DOHH2 (cell line): Measurements from ENCODE around the gene PRCP.
A peak's percentile ranks its signal among the peaks of the same experiment; 100 is the strongest.

ENCODE experiments used
- H3F3A ChIP-seq: fragments of 200-600 bp; sonication (generic), shearing (Covaris generic); 2 replicates; pipeline ENCODE4 v1.6.0; 2016; ENCODE audit warnings: antibody characterized with exemption, mild to moderate bottlenecking; ENCODE audit not compliant: control insufficient read depth, insufficient read depth
- H3K27ac ChIP-seq: fragments of 200-600 bp; sonication (generic); 2 replicates; pipeline ENCODE4 v1.5.1; 2014; ENCODE audit warnings: low read depth, mild to moderate bottlenecking, low read length, moderate library complexity
- H3K27me3 ChIP-seq: fragments of 200-600 bp; sonication (generic); 2 replicates; pipeline ENCODE4 v1.6.1; 2014; ENCODE audit warnings: mild to moderate bottlenecking, low read length, mixed read lengths; ENCODE audit not compliant: control insufficient read depth
- H3K36me3 ChIP-seq: fragments of 200-600 bp; sonication (generic); 2 replicates; pipeline ENCODE4 v1.6.1; 2014; ENCODE audit warnings: mild to moderate bottlenecking, low read length, moderate library complexity, mixed read lengths; ENCODE audit not compliant: control insufficient read depth
- H3K4me1 ChIP-seq: fragments of 200-600 bp; sonication (generic); 2 replicates; pipeline ENCODE4 v1.6.1; 2014; ENCODE audit warnings: mild to moderate bottlenecking, low read length, mixed read lengths; ENCODE audit not compliant: control insufficient read depth
- H3K4me2 ChIP-seq: fragments of 200-600 bp; sonication (generic); 2 replicates; pipeline ENCODE4 v1.6.0; 2014; ENCODE audit warnings: mild to moderate bottlenecking, low read length, moderate library complexity
- H3K4me3 ChIP-seq: fragments of 200-600 bp; sonication (generic); 2 replicates; pipeline ENCODE4 v1.5.1; 2014; ENCODE audit warnings: mild to moderate bottlenecking, low read length, mixed read lengths
- H3K79me2 ChIP-seq: fragments of 200-600 bp; sonication (generic); 2 replicates; pipeline ENCODE4 v1.6.1; 2014; ENCODE audit warnings: mild to moderate bottlenecking, low read length, mixed read lengths; ENCODE audit not compliant: control insufficient read depth
- H3K9me2 ChIP-seq: fragments of 200-600 bp; sonication (generic); replicated peaks from 2 replicates; pipeline ENCODE4 v1.6.1; 2014; ENCODE audit warnings: mild to moderate bottlenecking, low read length, mixed read lengths; ENCODE audit not compliant: control insufficient read depth
- H3K9me3 ChIP-seq: fragments of 200-600 bp; sonication (generic); 2 replicates; pipeline ENCODE4 v1.6.1; 2014; ENCODE audit warnings: antibody characterized with exemption, low read length, mixed read lengths; ENCODE audit not compliant: control insufficient read depth, insufficient read depth
- H4K20me1 ChIP-seq: fragments of 200-600 bp; sonication (generic); 2 replicates; pipeline ENCODE4 v1.6.0; 2014; ENCODE audit warnings: low read depth, mild to moderate bottlenecking, antibody characterized with exemption, low read length, moderate library complexity; ENCODE audit not compliant: control insufficient read depth, insufficient read depth
- CTCF ChIP-seq: fragments of 200-600 bp; sonication (generic); IDR thresholded peaks from one replicate; pipeline ENCODE4 v1.5.1; 2014; ENCODE audit warnings: antibody characterized with exemption, mild to moderate bottlenecking, low read depth, low read length; ENCODE audit not compliant: poor library complexity, severe bottlenecking
- EZH2phosphoT487 ChIP-seq: fragments of 200-600 bp; sonication (generic); IDR thresholded peaks from 2 replicates; pipeline ENCODE4 v1.6.1; 2017; ENCODE audit warnings: borderline replicate concordance, mild to moderate bottlenecking, antibody characterized with exemption, low read length, moderate library complexity, mixed read lengths

The PRCP gene

GRCh38 chr11:82902880-82903279 is 2.6 kb upstream of the PRCP start:
- Histone ChIP-seq H3K4me2 (peak overlapping the region; percentile 98), H3K27ac (no peak overlapping the region), H3K79me2 (peaks cover 79% of the 10 kb centered on the region), H3K4me3 (peak overlapping the region; percentile 93), H3K36me3 (peaks cover 10% of the 10 kb centered on the region), H3K27me3 (no peaks in the 10 kb centered on the region), H4K20me1 (no peaks in the 10 kb centered on the region; the same call in 1 of the 2 replicates), H3K9me3 (no peaks in the 10 kb centered on the region), H3K4me1 (peaks cover 74% of the 10 kb centered on the region), H3F3A (peaks cover 9% of the 10 kb centered on the region; the same call in 1 of the 2 replicates), H3K9me2 (no peaks in the 10 kb centered on the region)
- TF ChIP-seq CTCF (no peak), EZH2phosphoT487 (no peak)

- Histone ChIP-seq H3K4me1 (peaks cover 72% of the 10 kb centered on the region), H3K4me3 (peak overlapping the region; percentile 93), H3K79me2 (peaks cover 74% of the 10 kb centered on the region), H3K9me2 (no peaks in the 10 kb centered on the region), H3K36me3 (peaks cover 9% of the 10 kb centered on the region; the same call in 1 of the 2 replicates), H4K20me1 (no peaks in the 10 kb centered on the region; the same call in 1 of the 2 replicates), H3K4me2 (peak overlapping the region; percentile 98), H3K9me3 (no peaks in the 10 kb centered on the region), H3K27me3 (no peaks in the 10 kb centered on the region), H3F3A (peaks cover 12% of the 10 kb centered on the region; the same call in 1 of the 2 replicates), H3K27ac (peak overlapping the region; percentile 53)
- no peak for TF ChIP-seq CTCF
Observed at GRCh38 chr11:82901922-82902485, 1.8 kb upstream of the PRCP start.

- TF ChIP-seq EZH2phosphoT487, result no peak
- no peak for TF ChIP-seq CTCF
- Histone ChIP-seq H3K27ac (peak within 1 kb of the TSS; percentile 53), H3K36me3 (peaks cover 9% of the 10 kb centered on the region; the same call in 1 of the 2 replicates), H3K4me3 (peak within 1 kb of the TSS; percentile 93), H3K4me2 (peak within 1 kb of the TSS; percentile 98), H4K20me1 (no peaks in the 10 kb centered on the region), H3K9me2 (no peaks in the 10 kb centered on the region), H3K27me3 (no peaks in the 10 kb centered on the region), H3K9me3 (no peaks in the 10 kb centered on the region), H3F3A (peaks cover 12% of the 10 kb centered on the region; the same call in 1 of the 2 replicates), H3K4me1 (peaks cover 72% of the 10 kb centered on the region), H3K79me2 (peaks cover 73% of the 10 kb centered on the region)
Observed at GRCh38 chr11:82901165-82901921, 1.1 kb upstream of the PRCP start, which contains the start of gene DDIAS. Gene DDIAS (plus strand): TSS chr11:82901736. CDS start chr11:82914739, 13,003 bp downstream.
